ENCODE measurements around the gene ROBO1. TPM values are rescaled to one million over a fixed set of nuclear protein-coding genes. Genes with fewer than 3 reads are reported as not detected.

Gene ROBO1
- total RNA-seq, 2 donors from 2014 or later, result 7.6 to 19.7 TPM

DNA sequence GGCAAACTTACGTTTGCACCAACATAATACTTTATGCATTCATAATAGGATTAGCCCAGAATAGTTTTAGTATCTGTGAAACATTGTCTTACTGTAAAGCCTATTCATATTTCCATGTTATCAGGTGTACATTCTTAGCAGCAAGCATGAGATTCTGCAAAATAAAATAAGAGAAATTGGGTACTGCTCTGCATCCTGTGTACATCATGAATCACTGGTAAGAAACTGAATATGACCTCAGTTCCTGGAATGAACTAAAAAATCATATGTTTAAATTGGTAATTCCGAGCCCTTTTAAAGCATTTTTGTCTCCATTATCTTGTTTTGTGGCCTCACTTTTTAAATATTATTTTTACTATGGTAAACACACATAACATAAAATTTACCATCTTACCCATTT is 605.1 kb downstream of the ROBO1 start:
- TF ChIP-seq, protein P1, sequence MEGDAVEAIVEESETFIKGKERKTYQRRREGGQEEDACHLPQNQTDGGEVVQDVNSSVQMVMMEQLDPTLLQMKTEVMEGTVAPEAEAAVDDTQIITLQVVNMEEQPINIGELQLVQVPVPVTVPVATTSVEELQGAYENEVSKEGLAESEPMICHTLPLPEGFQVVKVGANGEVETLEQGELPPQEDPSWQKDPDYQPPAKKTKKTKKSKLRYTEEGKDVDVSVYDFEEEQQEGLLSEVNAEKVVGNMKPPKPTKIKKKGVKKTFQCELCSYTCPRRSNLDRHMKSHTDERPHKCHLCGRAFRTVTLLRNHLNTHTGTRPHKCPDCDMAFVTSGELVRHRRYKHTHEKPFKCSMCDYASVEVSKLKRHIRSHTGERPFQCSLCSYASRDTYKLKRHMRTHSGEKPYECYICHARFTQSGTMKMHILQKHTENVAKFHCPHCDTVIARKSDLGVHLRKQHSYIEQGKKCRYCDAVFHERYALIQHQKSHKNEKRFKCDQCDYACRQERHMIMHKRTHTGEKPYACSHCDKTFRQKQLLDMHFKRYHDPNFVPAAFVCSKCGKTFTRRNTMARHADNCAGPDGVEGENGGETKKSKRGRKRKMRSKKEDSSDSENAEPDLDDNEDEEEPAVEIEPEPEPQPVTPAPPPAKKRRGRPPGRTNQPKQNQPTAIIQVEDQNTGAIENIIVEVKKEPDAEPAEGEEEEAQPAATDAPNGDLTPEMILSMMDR (IDR thresholded peaks at IDR 0.05), result no peak
- H3K4me3 ChIP-seq, result no peak overlapping the region
- no peak overlapping the region for H3K27ac ChIP-seq
- H3K4me1 ChIP-seq, result no peaks in the 10 kb centered on the region
- H3K27me3 ChIP-seq, result no peaks in the 10 kb centered on the region
- no peaks in the 10 kb centered on the region for H3K36me3 ChIP-seq
- no peak for DNase-seq (ENCODE audit: low spot score)
- H3K9me3 ChIP-seq, result no peaks in the 10 kb centered on the region

DNA sequence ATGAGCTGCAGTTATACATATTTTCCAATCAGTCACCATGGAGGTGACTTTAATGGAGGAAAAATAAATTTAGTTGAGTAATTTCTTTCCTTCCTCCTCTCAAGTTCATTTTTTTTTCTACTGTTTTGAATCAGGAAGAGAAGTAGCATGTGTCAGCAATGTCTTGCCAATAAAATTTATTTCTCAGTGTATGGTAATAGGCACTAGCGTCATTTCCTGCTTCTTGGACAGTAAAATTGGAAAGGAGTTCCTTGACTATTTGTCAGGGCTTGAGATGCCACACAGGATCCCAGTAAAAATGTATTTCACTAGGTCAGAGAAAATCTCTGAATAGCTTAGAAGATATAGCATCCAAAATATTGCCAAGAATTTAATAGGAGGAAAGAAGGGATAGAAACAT is 605.9 kb downstream of the ROBO1 start:
- Histone ChIP-seq H3K27ac (no peak overlapping the region), H3K9me3 (no peaks in the 10 kb centered on the region), H3K4me3 (no peak overlapping the region), H3K4me1 (no peaks in the 10 kb centered on the region), H3K27me3 (no peaks in the 10 kb centered on the region), H3K36me3 (no peaks in the 10 kb centered on the region)
- TF ChIP-seq, protein P1 (IDR thresholded peaks at IDR 0.05), result no peak
- no peak for DNase-seq (ENCODE audit: low spot score)

DNA sequence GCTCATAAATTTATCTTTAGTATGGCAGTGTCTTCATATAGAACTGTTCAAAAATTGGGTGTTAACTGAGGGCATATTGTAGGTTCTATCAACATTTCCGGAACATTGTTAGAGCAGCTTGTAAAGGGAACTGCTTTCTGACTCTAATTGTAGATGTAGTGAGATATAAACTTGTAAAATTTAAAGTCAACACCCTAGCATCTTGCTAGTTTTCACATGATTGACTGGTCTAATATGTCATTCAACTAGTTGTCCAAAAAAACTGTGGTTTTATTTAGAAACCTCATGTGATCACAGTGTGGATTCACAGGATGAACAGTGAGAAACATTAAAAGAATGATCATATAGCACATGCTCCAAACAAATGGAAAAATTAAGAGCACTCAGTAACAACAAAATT is 607.4 kb downstream of the ROBO1 start:
- H3K4me3 ChIP-seq, result no peak overlapping the region
- H3K27me3 ChIP-seq, result no peaks in the 10 kb centered on the region
- no peaks in the 10 kb centered on the region for H3K4me1 ChIP-seq
- DNase-seq (ENCODE audit: low spot score), result no peak
- H3K27ac ChIP-seq, result no peak overlapping the region
- H3K9me3 ChIP-seq, result no peaks in the 10 kb centered on the region
- TF ChIP-seq, protein P1 (IDR thresholded peaks at IDR 0.05), result no peak
- no peaks in the 10 kb centered on the region for H3K36me3 ChIP-seq

DNA sequence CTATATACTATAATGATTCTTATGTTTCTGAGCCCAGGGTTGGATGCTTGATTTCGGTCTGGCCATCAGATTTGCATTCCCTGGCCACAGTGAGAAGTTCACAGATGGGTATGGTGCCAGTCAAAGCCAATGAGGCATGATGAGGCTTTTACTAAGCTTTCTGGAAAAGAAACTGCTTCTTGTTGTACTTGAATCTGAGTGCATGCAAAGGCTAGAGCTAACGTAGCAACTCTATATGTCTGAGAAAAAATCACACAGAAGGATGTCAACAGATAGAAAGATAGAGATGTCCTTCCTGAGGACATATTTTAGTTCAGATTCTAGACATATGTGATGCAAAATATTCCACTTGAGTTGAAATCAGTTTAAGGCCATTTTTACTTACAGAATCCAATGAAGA is 608.1 kb downstream of the ROBO1 start:
- no peaks in the 10 kb centered on the region for H3K36me3 ChIP-seq
- no peaks in the 10 kb centered on the region for H3K27me3 ChIP-seq
- no peaks in the 10 kb centered on the region for H3K9me3 ChIP-seq
- no peaks in the 10 kb centered on the region for H3K4me1 ChIP-seq
- no peak overlapping the region for H3K4me3 ChIP-seq
- TF ChIP-seq, protein P1 (IDR thresholded peaks at IDR 0.05), result no peak
- no peak for DNase-seq (ENCODE audit: low spot score)
- no peak overlapping the region for H3K27ac ChIP-seq

DNA sequence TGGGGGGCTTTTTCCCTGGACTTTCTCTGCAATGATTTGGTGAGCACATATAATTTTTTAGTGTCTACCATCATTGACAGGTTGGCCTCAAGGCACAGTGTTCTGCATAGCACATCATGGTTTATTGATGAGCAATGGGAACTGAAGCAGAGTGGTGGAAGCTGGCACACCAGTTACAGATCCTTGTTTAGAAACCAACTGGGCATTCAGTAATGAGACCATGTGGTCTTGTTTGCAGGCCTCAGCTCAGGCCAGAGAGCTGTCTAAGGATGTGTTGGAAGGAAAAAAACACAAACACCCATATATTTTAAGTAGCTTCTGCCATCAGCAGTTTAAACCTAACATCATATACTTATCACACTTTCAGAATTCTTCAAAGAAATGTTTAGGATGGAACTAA is 610.6 kb downstream of the ROBO1 start:
- H3K36me3 ChIP-seq, result no peaks in the 10 kb centered on the region
- no peaks in the 10 kb centered on the region for H3K9me3 ChIP-seq
- H3K4me3 ChIP-seq, result no peak overlapping the region
- no peak overlapping the region for H3K27ac ChIP-seq
- no peaks in the 10 kb centered on the region for H3K4me1 ChIP-seq
- TF ChIP-seq, protein P1 (IDR thresholded peaks at IDR 0.05), result no peak
- no peaks in the 10 kb centered on the region for H3K27me3 ChIP-seq
- DNase-seq (ENCODE audit: low spot score), result no peak

DNA sequence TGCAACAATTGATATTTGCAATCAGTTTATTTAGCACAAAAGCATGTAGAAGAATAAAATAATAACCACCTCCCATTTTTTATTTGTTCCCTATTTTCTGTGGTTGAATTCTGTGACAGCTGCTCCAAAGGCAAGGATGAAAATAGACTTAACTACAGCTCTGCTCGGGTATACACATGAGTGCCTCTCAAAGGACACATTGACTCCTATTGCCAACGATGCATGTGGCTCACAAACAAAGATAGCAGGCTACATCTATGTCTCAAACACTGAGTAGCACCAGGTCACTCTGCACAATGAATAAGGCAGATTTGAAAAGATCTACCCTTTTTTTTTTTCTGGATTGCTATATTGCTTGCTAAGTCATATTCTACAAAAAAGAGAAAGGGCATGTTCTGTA is 612.9 kb downstream of the ROBO1 start:
- H3K36me3 ChIP-seq, result no peaks in the 10 kb centered on the region
- H3K27ac ChIP-seq, result no peak overlapping the region
- H3K4me3 ChIP-seq, result no peak overlapping the region
- H3K9me3 ChIP-seq, result no peaks in the 10 kb centered on the region
- TF ChIP-seq, protein P1 (IDR thresholded peaks at IDR 0.05), result no peak
- DNase-seq (ENCODE audit: low spot score), result no peak
- H3K4me1 ChIP-seq, result no peaks in the 10 kb centered on the region
- H3K27me3 ChIP-seq, result no peaks in the 10 kb centered on the region

All from right atrium auricular region (tissue), 2 donors.